ENCODE measurements around the gene NABP1.
A peak's percentile ranks its signal among the peaks of the same experiment; 100 is the strongest.
"Not testable (repeated sequence)": the region's sequence is repeated elsewhere in the genome, so short reads cannot be mapped to it uniquely, and the experiment has no call there.

NABP1 gene

GRCh38 chr2:191677646-191678436, at the start of gene NABP1:
TSS of gene NABP1 (plus strand) at chr2:191678136. CDS start at chr2:191678615, 479 bp downstream.
- DNase-seq: peak; percentile 98

- no peak for DNase-seq
Observed at GRCh38 chr2:191629001-191629453, 48.9 kb upstream of the NABP1 start.

GRCh38 chr2:191629976-191630712, 47.8 kb upstream of the NABP1 start:
- DNase-seq: no peak

- DNase-seq: no peak
Observed at GRCh38 chr2:191631754-191632153, 46.2 kb upstream of the NABP1 start.

GRCh38 chr2:191632426-191632825, 45.5 kb upstream of the NABP1 start:
- no peak for DNase-seq

GRCh38 chr2:191634791-191635190, 43.1 kb upstream of the NABP1 start:
- DNase-seq: no peak

- no peak for DNase-seq
Observed at GRCh38 chr2:191635333-191636234, 42.4 kb upstream of the NABP1 start.

- no peak for DNase-seq
Observed at GRCh38 chr2:191636235-191636543, 41.7 kb upstream of the NABP1 start.

- DNase-seq: no peak
Observed at GRCh38 chr2:191636586-191636985, 41.4 kb upstream of the NABP1 start.

- DNase-seq: no peak
Observed at GRCh38 chr2:191637182-191638078, 40.5 kb upstream of the NABP1 start.

GRCh38 chr2:191638079-191638801, 39.7 kb upstream of the NABP1 start:
- no peak for DNase-seq

- no peak for DNase-seq
Observed at GRCh38 chr2:191638802-191639172, 39.1 kb upstream of the NABP1 start.

GRCh38 chr2:191641609-191642008, 36.3 kb upstream of the NABP1 start:
- no peak for DNase-seq

- DNase-seq: no peak
Observed at GRCh38 chr2:191642541-191642940, 35.4 kb upstream of the NABP1 start.

- DNase-seq: no peak
Observed at GRCh38 chr2:191643429-191643828, 34.5 kb upstream of the NABP1 start.

GRCh38 chr2:191644613-191645012, 33.3 kb upstream of the NABP1 start:
- not testable (repeated sequence) for DNase-seq

GRCh38 chr2:191645032-191645431, 32.9 kb upstream of the NABP1 start:
- no peak for DNase-seq

- DNase-seq: no peak
Observed at GRCh38 chr2:191645434-191646162, 32.3 kb upstream of the NABP1 start.

- DNase-seq: no peak
Observed at GRCh38 chr2:191646163-191646902, 31.6 kb upstream of the NABP1 start.

- DNase-seq: no peak
Observed at GRCh38 chr2:191649519-191649918, 28.4 kb upstream of the NABP1 start.

All from activated gamma-delta T cell treated with Interleukin-2 at 50 U/mL for 16 hours (primary cell).